GM18873 (cell line): ENCODE results near the gene TDRD3.

Experiments used
- ATAC-seq: cut with Tn5 transposase; IDR thresholded peaks from one replicate; pipeline ENCODE4 v1.9.1; 2021; ENCODE audit warnings: mild to moderate bottlenecking, moderate library complexity, moderate number of reproducible peaks; ENCODE audit not compliant: unreplicated experiment, low FRiP score

The TDRD3 gene

DNA sequence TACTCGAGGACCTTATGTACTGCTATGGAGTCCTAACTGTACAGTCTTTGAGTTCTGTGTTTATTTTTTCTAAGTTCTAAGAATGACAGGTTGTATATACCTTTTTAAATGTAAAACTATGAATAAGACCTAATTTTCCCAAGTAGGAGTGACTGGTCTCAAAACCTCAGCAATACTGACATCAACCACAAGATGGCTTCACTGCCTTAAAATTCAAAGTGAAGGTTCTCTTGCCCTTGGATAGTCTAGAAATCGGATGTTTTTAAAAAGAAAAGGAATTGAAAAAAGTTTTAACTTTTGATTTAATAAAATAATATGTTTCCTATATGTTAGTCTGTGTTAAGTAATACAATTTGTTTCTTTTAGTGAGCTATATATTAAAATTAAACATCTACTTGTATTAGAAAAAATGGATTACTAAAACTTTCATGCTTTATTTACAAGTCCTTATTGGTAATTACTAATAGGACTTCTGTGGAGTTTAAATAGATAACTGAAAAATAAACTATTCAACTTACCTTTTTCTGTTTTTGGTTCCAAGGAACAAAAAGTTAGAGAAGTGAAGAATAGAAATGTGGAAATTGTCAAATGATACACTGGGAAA, 52.0 kb downstream of the TDRD3 start:
- ATAC-seq: peak; percentile 80

DNA sequence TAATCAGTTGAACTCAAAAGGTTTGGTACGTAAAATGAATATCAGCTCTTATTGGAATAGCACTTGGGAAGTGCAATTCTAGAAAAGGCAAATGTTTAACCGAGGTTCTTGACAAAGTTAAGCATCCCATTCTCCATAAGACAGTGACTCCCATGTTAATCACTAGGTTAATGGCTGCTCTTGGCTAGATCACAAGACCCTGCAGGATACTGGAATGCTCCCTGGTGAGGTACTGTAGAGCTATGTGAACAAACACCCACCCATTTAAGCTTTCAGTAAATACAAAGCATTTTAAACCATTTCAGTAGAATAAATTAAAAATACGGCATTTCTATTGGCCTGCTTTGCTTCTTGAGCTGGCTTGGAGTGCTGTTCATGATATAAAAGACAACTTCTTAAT, 56.5 kb downstream of the TDRD3 start:
- no peak for ATAC-seq

DNA sequence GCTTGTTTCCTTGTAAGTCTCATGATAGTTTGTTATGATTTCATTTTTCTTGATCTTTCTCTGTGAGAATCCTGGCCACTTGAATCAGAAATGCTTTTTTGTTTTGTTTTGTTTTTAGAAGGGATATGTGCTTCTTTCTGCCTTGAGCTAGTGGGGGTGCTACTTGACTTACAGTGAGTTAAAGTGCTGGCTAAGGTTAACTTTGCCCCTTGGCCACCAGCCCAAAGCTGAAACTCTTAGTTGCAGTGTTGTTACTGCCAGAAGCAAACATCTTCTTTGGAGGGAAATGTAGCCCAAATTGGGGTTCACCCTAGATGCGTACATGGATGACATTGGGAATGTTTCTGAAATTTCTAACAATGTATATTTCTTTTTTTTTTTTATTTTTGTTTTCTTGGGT, 57.4 kb downstream of the TDRD3 start:
- ATAC-seq: no peak

DNA sequence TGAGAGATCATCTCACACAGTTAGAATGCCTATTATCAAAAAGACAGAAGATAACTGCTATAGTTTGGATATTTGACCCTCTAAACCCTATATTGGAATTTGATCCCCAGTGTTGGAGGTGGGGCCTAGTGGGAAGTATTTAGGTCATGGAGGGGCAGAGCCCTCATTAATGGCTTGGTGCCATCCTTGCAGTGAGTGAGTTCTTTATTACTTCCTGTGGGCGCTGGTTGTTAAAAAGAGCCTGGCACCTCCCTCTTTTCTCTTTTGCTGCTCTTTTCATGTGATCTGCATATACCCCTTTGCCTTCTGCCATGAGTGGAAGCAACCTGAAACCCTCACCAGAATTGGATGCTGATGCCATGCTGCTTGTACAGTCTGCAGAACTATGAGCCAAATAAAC, 66.8 kb downstream of the TDRD3 start:
- ATAC-seq: no peak

DNA sequence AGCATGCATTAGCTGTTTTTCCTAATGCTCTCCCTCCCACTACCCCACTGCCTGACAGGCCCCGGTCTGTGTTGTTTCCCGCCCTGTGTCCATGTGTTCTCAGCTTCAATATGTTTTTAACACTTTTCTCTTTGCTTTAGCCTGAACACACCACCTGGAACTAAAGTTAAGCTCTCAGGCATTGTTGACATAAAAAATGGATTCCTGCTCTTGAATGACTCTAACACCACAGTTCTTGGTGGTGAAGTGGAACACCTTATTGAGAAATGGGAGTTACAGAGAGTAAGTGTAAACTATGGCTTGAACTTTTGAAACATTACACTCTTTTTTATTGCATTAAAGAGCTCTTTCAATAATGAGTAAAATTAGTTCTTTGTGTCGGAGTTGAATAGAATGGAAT, 70.1 kb downstream of the TDRD3 start:
- ATAC-seq: no peak

DNA sequence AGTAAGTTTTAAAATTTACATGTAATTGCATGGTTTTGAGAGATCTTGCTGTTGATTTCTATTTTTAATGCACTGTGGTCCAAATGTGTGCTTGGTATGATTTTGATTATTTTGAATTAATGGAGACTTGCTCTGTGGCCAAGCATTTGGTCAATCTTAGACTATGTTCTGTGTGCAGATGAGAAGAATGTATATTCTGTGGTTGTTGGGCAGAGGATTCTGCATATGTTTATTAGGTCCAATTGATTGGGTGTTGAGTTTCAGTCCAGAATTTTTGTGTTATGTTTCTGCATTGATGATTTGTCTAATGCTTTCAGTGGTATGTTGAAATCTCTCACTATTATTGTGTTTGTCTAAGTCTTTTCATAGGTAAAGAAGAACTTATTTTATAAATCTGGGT, 82.3 kb downstream of the TDRD3 start:
- no peak for ATAC-seq

DNA sequence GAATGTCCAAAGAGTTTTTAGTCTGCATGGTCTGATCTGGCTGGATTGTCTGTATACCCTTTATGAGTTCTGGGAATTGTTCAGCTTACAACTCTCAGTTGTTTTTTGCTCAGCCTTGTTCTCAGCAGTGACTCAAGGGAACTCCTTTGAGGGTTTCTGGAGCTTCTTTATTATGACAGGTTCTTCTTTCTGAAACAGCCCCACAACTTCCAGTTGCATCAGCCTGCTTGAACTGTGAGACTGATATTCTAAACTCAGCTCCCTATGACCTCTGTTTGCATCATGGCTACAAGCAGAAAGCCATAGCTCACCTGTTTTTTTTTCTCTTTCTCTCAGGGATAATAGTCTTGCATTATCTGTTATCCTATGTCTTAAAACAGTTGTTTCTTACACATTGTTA, 85.0 kb downstream of the TDRD3 start:
- no peak for ATAC-seq

DNA sequence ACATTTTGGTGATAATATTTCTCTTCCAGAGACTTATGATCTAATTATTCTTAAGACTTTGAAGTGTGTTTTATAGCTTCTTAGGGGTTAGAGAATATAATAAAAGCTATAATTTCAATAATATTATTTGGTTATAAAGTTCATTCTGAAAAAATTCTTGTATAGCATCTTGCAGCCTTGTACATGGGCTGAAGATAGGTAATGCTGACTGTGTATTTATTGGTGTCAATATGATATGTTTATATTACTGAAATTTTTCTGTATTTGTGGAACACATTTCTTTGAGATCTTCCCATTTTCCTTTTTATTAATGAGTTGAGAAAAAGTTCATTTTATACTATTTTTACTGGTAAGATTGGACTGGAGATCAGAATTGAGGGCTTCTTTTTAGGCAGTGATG, 87.8 kb downstream of the TDRD3 start:
- no peak for ATAC-seq

DNA sequence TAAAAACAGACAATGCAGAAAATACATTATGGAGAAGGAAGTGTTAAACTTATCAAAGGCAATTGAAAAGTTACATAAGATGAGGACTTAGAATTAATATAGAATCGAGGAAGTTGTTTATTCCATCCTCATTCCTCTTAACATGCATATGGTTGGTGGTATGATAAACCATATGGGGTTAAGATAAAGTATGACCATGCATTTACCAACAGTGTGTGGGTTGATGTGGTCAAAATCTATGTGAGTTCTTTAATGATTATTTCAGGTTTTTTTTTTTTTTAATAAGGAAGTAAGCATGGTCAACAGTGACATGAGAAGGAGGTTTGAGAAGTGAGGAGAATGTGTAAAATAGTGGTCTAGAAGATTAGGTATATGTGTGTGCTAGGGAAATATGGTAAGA, 94.5 kb downstream of the TDRD3 start:
- ATAC-seq: no peak

DNA sequence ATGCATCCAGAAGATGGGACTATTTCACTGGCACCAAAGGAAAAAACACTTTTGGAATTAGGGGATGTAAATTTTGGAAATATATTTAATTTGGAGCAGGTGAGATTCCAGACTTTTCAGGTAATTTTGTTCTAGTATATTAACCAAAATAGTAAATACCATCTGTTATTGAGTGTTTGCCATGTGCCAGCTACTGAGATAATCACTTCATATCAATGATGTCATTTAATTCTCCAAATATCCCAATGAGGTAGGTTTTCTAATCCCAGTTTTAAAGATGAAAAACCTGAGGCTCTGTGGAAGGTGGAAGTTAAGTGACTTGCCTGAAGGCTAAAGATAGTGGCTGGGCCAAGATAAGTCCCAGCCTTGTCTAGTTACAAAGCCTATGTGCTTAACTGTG, 95.2 kb downstream of the TDRD3 start:
- ATAC-seq: no peak

DNA sequence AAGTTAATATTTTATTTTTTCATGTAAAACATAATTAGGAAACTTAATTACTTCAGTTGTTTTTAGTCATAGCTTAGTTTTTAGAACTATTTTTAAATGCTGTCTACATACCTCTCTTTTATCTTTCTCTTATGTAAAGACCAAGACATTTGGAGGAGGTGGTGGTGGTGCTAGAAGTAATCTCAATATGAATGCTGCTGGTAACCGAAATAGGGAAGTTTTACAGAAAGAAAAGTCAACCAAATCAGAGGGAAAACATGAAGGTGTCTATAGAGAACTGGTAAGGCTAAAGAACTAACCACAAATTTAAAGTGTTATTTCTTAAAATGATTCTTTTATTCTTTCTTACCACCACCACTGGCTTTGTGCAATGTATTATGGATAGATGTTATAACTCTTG, 97.3 kb downstream of the TDRD3 start:
- ATAC-seq: no peak

DNA sequence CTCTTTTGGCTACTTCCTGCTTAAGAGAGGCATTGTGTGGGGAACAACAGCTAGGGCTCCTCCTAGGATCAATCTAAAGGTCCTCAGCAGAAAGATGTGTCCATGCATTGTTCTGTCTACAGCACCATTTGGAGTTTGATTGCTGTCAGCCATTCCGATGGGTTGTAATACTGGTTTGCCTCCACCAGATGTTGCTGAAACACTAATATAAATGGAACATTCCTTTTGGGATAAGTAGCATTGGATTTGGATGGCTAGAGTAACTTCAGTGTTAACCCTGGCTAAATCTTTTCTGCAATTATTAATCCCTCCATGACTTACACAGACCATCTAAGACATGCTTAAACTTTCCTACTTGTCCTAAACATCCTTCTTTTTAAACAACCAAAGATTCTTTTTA, 104.2 kb downstream of the TDRD3 start:
- ATAC-seq: no peak

DNA sequence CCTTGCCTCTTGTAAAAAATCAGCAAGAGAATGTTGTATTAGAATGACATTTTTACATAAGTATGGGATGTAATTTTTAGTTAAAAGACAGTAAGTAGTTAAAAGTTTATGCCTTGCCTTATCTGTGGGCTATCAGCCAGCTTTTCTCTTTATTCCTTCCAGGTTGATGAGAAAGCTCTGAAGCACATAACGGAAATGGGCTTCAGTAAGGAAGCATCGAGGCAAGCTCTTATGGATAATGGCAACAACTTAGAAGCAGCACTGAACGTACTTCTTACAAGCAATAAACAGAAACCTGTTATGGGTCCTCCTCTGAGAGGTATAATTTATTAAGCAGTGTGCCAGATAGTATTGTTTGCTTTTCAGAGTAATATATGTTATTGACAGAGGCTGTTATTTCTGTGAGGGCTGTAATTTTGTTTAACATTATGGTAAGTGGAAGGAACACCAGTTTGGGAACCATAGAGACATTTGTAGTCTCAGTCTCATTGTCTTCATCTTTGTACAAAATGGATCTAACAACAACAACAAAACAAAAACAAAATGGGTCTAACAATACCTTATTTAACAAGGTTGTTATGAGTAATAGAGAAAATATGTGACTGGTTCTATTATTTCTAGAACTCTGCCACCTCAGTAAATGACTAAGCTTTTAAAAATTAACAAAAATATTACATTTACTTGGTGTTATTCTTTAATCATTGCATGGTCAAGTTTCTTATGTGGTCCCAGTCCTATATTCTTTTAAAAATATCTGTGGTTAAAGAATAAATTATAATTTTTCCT, 112.8 kb downstream of the TDRD3 start:
- ATAC-seq: no peak

DNA sequence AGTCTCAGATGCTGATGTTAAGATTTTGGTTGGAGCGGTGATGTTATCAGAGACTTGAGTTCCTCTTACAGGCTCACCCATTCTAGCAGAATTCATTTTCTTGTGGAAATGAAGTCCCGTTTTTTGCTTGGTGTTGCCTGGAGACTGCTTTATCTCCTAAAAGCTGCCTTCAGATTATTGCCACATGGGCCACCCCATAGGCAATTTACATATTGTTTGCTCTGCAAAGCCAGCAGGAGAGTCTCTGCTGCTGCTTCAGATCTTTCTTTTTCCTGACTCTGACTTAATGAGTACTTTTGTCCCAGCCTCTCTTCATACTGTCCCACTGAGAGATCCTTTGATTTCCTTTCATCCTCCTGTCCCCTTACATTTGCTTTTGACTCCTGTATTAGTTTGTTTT, 114.6 kb downstream of the TDRD3 start:
- ATAC-seq: no peak

DNA sequence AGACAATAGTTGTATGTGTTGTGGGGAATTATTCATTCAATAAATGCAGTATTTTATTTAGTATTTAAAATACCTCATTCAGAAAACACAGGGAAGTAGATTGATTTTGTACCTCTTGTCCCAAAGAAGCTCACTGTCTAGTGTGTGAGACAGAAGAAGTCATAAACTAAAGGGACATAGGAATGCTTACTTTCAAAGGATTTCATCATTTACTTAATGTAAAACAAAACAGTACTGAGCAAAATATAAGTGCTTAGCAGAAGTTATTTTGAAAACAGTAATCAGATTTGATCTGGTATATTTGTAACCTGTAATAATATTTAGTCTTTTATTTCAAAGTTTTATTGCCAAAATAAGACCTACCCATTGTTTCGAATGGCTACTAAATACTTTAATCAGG, 117.9 kb downstream of the TDRD3 start:
- ATAC-seq: no peak

DNA sequence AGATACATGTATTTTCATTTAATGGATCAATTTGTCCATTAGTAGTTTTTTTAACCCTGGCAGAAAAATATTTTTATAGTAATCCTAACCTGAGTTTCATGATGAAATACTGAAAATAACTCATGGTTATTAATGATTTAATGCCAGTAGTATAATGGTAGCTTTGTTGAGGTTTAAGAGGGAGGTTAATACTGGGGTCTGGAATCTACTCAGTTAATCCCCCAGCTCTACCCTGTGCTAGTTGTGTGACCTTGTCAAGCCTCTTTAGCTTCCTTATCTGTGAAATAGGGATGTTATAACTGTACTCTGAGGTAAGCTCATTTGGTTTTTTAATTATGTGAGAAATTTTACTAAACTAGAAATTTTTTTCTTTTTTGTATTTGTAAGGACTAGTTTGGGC, 122.5 kb downstream of the TDRD3 start:
- ATAC-seq: no peak

DNA sequence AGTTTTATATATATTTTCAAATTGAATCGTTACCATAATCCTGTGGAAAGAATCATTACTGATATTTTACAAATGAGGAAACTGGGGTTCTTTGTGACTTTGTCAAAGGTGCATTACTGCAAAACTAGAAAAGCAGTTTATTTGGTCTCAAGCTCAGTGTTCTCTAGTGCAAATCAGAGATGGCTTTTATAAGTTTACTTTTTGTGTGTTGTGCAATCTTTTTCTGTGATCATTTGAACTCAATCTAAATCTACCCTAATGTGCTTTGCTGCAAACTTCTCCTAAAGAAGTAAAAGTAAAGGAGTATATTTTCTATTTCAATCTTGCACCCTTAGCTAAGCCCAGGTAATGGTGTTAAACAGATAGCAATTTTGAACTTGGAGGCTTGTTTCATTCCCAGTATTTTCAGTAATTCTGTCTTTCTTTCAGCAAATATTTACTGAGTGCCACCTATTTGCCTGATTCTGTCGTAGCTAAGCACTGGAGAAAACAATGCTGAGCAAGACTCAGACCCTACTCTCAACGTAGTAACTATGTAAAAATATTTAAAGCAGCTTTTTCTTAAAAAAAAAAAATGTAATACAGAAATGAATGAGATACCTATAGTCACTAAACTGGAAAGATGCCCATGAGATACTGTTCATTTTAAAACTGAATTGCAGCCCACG, 124.0 kb downstream of the TDRD3 start:
- ATAC-seq: no peak

DNA sequence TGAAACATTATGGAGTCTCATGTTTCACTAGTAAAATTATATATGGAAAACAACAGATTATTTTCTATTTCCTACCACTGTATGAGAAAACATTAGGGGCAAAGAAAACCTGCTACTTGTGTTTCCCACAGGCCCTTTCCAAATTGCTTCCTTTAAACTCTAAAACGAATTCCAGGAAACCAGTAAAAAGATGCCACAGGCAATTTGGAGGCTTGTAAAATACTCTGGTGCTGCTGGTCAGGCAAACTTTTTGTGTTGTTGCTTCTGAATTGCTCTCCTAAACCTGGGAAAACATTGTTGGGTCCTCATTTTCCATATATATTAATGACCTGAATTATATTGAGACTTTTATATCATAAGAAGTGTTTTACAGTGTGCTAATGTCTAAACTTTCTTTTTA, 141.5 kb downstream of the TDRD3 start:
- ATAC-seq: no peak

DNA sequence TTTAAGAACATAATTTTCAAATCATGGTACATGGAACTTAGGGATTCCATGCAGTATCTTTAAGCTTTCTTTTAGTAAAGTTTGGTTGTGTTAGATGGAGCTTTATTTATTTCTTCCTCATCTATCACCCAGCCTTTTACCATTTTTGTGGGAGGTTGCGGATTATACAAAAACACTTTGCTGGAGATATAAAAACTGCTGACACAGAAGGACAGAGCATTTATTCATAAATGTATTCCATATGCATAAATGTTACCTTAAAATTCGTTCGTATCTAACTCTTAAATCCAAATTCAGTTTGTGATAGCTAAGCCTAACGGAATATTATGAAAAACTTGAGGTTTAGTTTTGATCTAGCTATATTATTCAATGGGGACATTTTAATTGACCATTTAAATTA, 143.3 kb downstream of the TDRD3 start:
- ATAC-seq: no peak

DNA sequence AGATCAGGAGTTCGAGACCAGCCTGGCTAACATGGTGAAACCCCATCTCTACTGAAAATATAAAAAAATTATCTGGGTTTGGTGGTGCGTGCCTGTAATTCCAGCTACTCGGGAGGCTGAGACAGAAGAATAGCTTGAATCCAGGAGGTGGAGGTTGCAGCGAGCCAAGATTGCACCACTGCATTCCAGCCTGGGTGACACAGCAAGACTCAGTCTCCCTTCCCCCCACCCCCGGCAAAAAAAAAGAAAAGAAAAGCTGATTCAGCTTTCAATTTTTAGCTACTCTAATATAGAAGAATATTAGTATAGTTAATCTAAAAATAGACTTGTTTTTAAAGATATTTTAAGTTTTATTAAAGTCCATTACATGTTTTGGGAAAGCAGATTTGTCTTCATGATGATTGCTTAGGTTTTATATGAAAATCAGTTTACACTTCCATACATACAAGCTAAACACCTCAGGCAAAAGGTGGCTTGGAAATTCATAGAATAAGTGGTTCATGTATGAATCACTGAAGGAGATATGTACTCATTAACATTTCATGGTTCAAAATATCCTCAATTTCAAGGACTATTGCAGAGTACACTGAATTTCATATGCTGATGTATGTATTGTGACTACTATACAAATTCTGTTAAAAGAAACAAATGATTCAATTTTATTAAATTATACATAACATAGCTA, 165.2 kb downstream of the TDRD3 start:
- ATAC-seq: no peak

DNA sequence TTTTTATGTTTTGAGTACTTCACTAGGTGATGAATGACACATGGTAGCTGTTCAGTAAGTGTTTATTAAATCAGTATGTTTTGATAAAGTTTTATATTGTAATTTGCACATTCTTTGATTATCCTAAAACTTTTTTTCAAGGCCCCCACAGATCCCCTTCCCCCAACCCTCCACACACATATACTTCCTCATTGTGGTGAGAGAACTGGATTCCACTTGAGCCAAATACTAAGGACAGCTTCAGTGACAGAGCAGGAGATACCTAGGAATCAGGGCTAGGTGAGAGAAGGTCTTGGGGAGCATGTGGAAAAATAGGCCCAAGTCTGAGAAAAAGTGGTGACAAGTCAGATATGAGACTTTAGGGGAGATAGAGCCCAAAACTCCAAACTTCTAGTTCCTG, 174.6 kb downstream of the TDRD3 start:
- no peak for ATAC-seq
